HFF-Myc (cell line): ENCODE results near the gene CDKN3.
A peak's percentile ranks its signal among the peaks of the same experiment; 100 is the strongest.

Experiments used
- DNase-seq: peaks from one replicate; pipeline ENCODE4 v3.0.0-alpha.2; 2011; ENCODE audit warnings: low read depth; ENCODE audit errors: extremely low read depth
- H3K4me3 ChIP-seq: replicated peaks from 2 replicates; pipeline ENCODE4 v1.5.1; 2011; ENCODE audit warnings: low read depth, mild to moderate bottlenecking, control low read depth, low read length
- TF ChIP-seq, protein P1 (sequence below): IDR thresholded peaks from 2 replicates; pipeline ENCODE4 v1.5.1; 2012; ENCODE audit warnings: mild to moderate bottlenecking, low read depth, low read length, control low read depth; ENCODE audit errors: missing control alignments

The CDKN3 gene

DNA sequence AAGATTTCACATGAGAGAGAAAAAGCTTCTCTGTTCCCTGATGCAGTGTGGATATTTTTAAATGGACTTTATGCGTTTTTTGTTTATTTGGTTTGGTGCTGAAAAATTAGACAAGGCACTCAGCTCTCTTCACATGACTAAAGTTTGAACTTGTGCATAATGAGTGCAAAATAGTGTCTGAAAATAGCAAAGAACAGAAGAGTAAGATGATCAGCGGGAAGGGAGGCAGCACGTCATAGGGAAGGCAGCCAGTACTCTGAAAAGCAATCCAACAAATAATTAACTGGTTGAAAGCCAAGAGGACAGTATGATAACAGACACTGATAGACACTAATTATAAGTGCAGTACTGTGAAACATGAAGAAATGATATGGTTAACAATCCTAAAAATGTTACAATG, 46.6 kb upstream of the CDKN3 start:
- no peak overlapping the region for H3K4me3 ChIP-seq
- TF ChIP-seq, protein P1, sequence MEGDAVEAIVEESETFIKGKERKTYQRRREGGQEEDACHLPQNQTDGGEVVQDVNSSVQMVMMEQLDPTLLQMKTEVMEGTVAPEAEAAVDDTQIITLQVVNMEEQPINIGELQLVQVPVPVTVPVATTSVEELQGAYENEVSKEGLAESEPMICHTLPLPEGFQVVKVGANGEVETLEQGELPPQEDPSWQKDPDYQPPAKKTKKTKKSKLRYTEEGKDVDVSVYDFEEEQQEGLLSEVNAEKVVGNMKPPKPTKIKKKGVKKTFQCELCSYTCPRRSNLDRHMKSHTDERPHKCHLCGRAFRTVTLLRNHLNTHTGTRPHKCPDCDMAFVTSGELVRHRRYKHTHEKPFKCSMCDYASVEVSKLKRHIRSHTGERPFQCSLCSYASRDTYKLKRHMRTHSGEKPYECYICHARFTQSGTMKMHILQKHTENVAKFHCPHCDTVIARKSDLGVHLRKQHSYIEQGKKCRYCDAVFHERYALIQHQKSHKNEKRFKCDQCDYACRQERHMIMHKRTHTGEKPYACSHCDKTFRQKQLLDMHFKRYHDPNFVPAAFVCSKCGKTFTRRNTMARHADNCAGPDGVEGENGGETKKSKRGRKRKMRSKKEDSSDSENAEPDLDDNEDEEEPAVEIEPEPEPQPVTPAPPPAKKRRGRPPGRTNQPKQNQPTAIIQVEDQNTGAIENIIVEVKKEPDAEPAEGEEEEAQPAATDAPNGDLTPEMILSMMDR: no peak
- DNase-seq: no peak

DNA sequence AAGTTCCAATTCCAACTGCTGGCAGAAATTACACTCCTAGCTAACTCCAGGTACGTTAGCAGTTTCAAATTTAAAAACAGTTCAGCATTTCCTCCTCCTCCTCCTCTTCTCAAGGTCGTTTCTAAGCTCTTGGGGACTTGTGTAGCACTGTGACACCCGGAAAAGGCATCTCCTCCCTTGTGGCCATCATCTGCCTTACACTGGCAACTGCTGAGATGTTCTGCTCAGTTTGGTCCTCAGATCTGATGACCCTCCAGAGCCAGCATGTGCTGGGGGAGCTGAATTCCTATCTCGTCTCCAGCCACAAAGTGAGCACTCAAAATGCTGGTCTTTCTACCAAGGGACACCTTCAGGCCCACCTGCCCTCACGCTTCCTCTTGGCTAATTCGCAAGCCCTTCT, 43.5 kb upstream of the CDKN3 start:
- no peak overlapping the region for H3K4me3 ChIP-seq
- DNase-seq: no peak
- TF ChIP-seq, protein P1: no peak

DNA sequence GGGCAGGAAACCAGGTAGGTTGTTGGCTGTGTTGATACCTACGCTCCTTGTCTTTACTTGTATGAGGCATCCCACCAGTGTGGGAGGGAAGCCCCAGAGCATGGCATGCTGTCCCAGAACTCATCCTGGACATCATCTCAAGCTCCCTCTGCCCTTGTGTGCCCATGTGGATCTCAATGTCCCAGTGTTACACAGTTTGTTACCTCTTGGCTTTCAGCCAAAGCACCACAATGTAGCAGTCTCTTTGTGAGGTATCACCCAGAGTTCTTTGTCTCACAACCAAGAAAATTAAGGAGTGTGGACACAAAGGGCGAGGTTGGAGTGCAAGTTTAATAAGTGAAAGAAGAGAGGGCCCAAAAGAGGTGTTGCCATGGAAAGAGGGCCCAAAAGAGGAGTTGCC, 43.1 kb upstream of the CDKN3 start:
- TF ChIP-seq, protein P1: no peak
- no peak overlapping the region for H3K4me3 ChIP-seq
- no peak for DNase-seq

- TF ChIP-seq, protein P1: no peak
- H3K4me3 ChIP-seq: no peak overlapping the region
- DNase-seq: no peak
Observed at GRCh38 chr14:54354096-54354495, 42.7 kb upstream of the CDKN3 start.

DNA sequence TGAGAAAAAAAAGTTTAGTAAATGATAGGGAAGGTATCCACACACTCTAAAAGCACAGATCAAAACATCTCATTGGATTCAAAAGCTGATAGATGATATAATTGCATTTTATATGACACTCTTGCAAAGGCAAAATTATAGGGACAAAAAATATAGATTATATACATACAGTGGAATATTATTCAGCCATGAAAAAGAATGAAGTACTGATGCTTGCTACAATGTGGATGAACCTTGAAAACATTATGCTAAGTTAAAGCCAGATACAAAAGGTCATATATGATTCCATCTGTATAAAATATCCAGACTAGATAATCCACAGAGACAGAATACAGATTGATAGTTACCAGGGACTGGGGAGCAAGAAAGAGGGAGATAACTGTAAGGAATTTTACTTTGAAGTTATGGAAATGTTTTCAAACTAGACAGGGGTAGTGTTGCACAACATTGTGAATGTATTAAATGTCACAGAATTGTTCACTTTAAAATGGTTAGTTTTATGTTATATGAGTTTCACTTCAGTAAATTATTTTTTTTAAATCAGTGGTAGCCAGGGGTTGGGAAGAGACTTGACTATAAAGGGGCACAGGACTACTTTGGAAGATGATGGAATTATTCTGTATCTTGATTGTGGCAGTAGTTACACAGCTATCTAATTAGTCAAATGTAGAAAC, 41.7 kb upstream of the CDKN3 start:
- no peak overlapping the region for H3K4me3 ChIP-seq
- no peak for DNase-seq
- TF ChIP-seq, protein P1: no peak

GRCh38 chr14:54355698-54356097, 41.1 kb upstream of the CDKN3 start:
- TF ChIP-seq, protein P1: no peak
- DNase-seq: no peak
- no peak overlapping the region for H3K4me3 ChIP-seq

DNA sequence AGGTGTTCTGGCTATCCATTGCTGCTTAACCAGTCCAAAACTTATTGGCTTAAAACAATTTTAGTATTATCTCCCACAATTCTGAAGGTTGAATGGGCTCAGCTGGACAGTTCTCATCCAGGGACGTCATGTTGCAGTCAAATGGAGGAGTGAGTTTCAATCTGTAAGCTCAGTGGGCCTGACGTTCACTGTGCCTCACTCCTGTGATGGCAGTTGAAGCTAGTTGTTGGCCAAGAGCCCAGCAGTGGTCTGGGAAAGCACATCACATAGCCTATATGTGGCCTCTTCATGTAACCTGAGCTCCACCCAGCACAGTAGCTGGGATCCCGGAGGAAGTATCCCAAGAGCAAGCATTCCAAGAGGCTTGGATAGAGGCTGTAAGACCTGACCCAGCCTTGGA, 40.6 kb upstream of the CDKN3 start:
- DNase-seq: peak; percentile 91
- TF ChIP-seq, protein P1: no peak
- no peak overlapping the region for H3K4me3 ChIP-seq
